GM21423 (cell line): ENCODE measurements around the gene WNK2.

Experiments used
- ATAC-seq: cut with Tn5 transposase; IDR thresholded peaks from one replicate; pipeline ENCODE4 v1.9.1; 2021; ENCODE audit warnings: mild to moderate bottlenecking, moderate library complexity; ENCODE audit not compliant: unreplicated experiment

WNK2 gene

GRCh38 chr9:93263334-93264229 is 79.6 kb downstream of the WNK2 start:
- ATAC-seq: no peak

- ATAC-seq: no peak
Measured at GRCh38 chr9:93264338-93265125, 80.6 kb downstream of the WNK2 start.

- ATAC-seq: no peak
Measured at GRCh38 chr9:93265301-93265971, 81.5 kb downstream of the WNK2 start.

- ATAC-seq: no peak
Measured at GRCh38 chr9:93265972-93266371, 82.0 kb downstream of the WNK2 start.

GRCh38 chr9:93266521-93267001 is 82.6 kb downstream of the WNK2 start:
- no peak for ATAC-seq

GRCh38 chr9:93267091-93267541 is 83.2 kb downstream of the WNK2 start:
- ATAC-seq: no peak

GRCh38 chr9:93267681-93268505 is 84.0 kb downstream of the WNK2 start:
- ATAC-seq: no peak

GRCh38 chr9:93268551-93269314 is 84.8 kb downstream of the WNK2 start:
- no peak for ATAC-seq

GRCh38 chr9:93270976-93271375 is 87.0 kb downstream of the WNK2 start:
- ATAC-seq: no peak

GRCh38 chr9:93276973-93277372 is 93.0 kb downstream of the WNK2 start:
- no peak for ATAC-seq

GRCh38 chr9:93278144-93278543 is 94.2 kb downstream of the WNK2 start:
- ATAC-seq: no peak

GRCh38 chr9:93280661-93281259 is 96.8 kb downstream of the WNK2 start:
- ATAC-seq: no peak

GRCh38 chr9:93286252-93287188 is 102.6 kb downstream of the WNK2 start:
- ATAC-seq: no peak

- ATAC-seq: no peak
Measured at GRCh38 chr9:93287189-93287552, 103.2 kb downstream of the WNK2 start.

- ATAC-seq: no peak
Measured at GRCh38 chr9:93287593-93287992, 103.7 kb downstream of the WNK2 start.

- ATAC-seq: no peak
Measured at GRCh38 chr9:93288341-93288740, 104.4 kb downstream of the WNK2 start.

- ATAC-seq: no peak
Measured at GRCh38 chr9:93288891-93289883, 105.2 kb downstream of the WNK2 start.
